SK-N-SH treated with all-trans-retinoic acid at 6 μM for 48 hours (cell line): ENCODE measurements around the gene TNNI3.

Source experiments
- CREB5 ChIP-seq: fragments of 250-450 bp; sonication (Bioruptor Pico); IDR thresholded peaks from 2 replicates; pipeline ENCODE4 v1.5.1; 2020; ENCODE audit warnings: low read depth, mild to moderate bottlenecking, moderate library complexity
- CSDC2 ChIP-seq: fragments of 250-450 bp; sonication (Bioruptor Pico); IDR thresholded peaks from 2 replicates; pipeline ENCODE4 v1.5.0; 2020; ENCODE audit warnings: mild to moderate bottlenecking, moderate library complexity
- ESRRG ChIP-seq: fragments of 250-450 bp; sonication (Bioruptor Pico); IDR thresholded peaks from 2 replicates; pipeline ENCODE4 v1.6.1; 2021; ENCODE audit warnings: mild to moderate bottlenecking
- GLIS3 ChIP-seq: fragments of 250-450 bp; sonication (Bioruptor Pico); IDR thresholded peaks from 2 replicates; pipeline ENCODE4 v1.5.0; 2020; ENCODE audit warnings: mild to moderate bottlenecking, moderate library complexity
- PATZ1 ChIP-seq: fragments of 250-450 bp; sonication (Bioruptor Pico); IDR thresholded peaks from 2 replicates; pipeline ENCODE4 v1.8.0; 2020; ENCODE audit warnings: mild to moderate bottlenecking, moderate library complexity, borderline replicate concordance
- RARB ChIP-seq: fragments of 250-450 bp; sonication (Bioruptor Pico); IDR thresholded peaks from 2 replicates; pipeline ENCODE4 v1.8.0; 2021; ENCODE audit warnings: mild to moderate bottlenecking, moderate library complexity
- SNAI2 ChIP-seq: fragments of 250-450 bp; sonication (Bioruptor Pico); IDR thresholded peaks from 2 replicates; pipeline ENCODE4 v1.5.0; 2020; ENCODE audit warnings: mild to moderate bottlenecking, moderate library complexity
- TOX ChIP-seq: fragments of 250-450 bp; sonication (Bioruptor Pico); IDR thresholded peaks from 2 replicates; pipeline ENCODE4 v1.8.0; 2021; ENCODE audit warnings: mild to moderate bottlenecking, moderate library complexity, borderline replicate concordance
- ZC3H10 ChIP-seq: fragments of 250-450 bp; sonication (Bioruptor Pico); IDR thresholded peaks from 2 replicates; pipeline ENCODE4 v1.5.1; 2021; ENCODE audit warnings: mild to moderate bottlenecking, moderate library complexity
- ZFP30 ChIP-seq: fragments of 450-650 bp; formaldehyde crosslinking; IDR thresholded peaks from 2 replicates; pipeline ENCODE4 v1.5.0; 2022; ENCODE audit warnings: mild to moderate bottlenecking, moderate library complexity
- ZNF565 ChIP-seq: fragments of 450-650 bp; formaldehyde crosslinking; conservative IDR thresholded peaks from 2 replicates; pipeline ENCODE4 v1.5.0; 2020; ENCODE audit warnings: low read depth, mild to moderate bottlenecking, moderate library complexity
- ZNF70 ChIP-seq: fragments of 450-650 bp; formaldehyde crosslinking; IDR thresholded peaks from 2 replicates; pipeline ENCODE4 v1.5.0; 2020; ENCODE audit warnings: mild to moderate bottlenecking, moderate library complexity
- TF ChIP-seq, protein P1 (sequence below): fragments of 250-450 bp; sonication (Bioruptor Pico); IDR thresholded peaks from 2 replicates; pipeline ENCODE4 v1.5.1; 2021; ENCODE audit warnings: mild to moderate bottlenecking, moderate library complexity

DNA sequence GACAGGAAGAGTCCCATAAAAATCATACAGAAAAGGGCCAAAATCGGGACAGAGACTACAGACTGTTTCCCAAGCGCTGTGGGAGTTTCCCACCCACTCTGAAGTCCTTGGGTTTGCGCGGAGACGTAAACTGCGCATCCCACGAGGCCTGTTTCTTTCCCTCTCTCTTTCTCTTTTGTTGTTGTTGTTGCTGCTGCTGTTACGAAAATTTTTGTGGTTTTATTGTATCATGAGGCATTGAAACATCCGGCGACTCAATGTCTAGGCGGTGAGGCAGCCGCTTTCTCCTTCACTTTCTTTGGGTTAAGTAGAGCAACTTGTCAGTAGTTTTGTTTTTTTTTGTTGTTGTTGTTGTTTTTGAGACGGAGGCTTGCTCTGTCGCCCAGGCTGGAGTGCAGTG, 38.5 kb downstream of the TNNI3 start:
- TF ChIP-seq RARB (CRISPR knock-in tag), result no peak
- TF ChIP-seq PATZ1, result no peak
- no peak for TF ChIP-seq ESRRG (CRISPR knock-in tag)
- TF ChIP-seq ZFP30, result no peak
- TF ChIP-seq SNAI2 (CRISPR knock-in tag), result no peak
- TF ChIP-seq CSDC2 (CRISPR knock-in tag), result no peak
- TF ChIP-seq ZC3H10, result no peak
- TF ChIP-seq, protein P1, sequence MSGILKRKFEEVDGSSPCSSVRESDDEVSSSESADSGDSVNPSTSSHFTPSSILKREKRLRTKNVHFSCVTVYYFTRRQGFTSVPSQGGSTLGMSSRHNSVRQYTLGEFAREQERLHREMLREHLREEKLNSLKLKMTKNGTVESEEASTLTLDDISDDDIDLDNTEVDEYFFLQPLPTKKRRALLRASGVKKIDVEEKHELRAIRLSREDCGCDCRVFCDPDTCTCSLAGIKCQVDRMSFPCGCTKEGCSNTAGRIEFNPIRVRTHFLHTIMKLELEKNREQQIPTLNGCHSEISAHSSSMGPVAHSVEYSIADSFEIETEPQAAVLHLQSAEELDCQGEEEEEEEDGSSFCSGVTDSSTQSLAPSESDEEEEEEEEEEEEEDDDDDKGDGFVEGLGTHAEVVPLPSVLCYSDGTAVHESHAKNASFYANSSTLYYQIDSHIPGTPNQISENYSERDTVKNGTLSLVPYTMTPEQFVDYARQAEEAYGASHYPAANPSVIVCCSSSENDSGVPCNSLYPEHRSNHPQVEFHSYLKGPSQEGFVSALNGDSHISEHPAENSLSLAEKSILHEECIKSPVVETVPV (CRISPR knock-in tag), result no peak
- TF ChIP-seq GLIS3 (CRISPR knock-in tag), result no peak
- no peak for TF ChIP-seq TOX (CRISPR knock-in tag)
- no peak for TF ChIP-seq ZNF565
- no peak for TF ChIP-seq CREB5 (CRISPR knock-in tag)
- no peak for TF ChIP-seq ZNF70 (CRISPR knock-in tag)
